Activated naive CD4-positive, alpha-beta T cell treated with anti-CD3 and anti-CD28 coated beads, Interleukin-2, amount 50 U/mL, for 16 hours (primary cell): Measurements from ENCODE around the gene LRP3.

Experiments
- DNase-seq: peaks from one replicate; pipeline ENCODE4 v3.0.0-alpha.2; 2020

The LRP3 gene

GRCh38 chr19:33240181-33240771 is 46.1 kb downstream of the LRP3 start:
- no peak for DNase-seq

DNA sequence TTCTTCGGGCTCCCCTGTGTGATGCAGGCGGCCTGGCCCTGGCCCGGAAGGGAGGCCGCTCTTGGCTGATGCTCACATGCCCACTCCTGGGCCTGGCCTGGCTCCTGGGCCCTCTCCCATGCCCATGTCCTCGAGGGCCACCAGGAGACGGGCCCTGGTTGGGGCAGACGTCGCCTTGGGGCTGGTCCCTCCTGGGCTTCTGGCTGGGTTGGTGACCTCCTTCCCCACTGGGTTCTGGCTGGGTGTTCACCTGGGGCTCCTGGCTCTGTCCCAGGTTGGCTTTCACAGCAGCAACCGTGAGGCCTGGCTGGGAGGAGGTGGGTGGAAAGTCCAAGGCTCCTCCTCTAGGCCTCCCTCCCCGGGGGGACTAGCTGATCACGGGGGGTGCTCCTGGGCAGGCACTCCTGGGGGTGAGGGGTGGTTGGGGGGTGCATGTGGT is 47.0 kb downstream of the LRP3 start:
- DNase-seq, result no peak

DNA sequence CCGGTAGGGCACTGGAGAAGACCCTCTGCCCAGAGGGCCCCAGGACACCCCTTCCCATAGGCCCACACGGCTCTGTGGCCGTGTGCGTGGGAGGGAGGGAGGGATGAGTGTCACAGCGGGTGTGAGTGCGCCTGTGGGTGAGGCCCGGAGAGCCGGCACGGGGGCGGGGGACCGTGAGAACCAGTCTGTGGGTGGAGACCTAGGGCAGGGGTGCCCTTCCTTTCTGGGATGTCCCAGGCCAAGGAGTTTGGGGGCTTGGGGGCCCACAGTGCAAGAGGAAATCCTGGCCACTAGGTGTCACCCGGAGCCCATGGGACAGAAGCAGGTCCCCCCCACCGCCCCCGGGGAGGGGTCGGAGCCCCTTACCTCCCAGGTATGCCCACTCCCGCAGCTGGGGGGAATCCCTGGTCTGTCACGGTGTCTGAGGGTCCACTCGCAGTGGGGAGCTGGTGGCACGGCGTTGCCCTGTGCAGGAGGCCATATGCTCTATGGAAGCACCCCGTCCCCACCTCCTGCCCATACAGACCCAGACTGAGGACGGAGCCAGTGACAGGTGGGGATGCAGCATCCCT is 47.5 kb downstream of the LRP3 start:
- DNase-seq, result no peak

DNA sequence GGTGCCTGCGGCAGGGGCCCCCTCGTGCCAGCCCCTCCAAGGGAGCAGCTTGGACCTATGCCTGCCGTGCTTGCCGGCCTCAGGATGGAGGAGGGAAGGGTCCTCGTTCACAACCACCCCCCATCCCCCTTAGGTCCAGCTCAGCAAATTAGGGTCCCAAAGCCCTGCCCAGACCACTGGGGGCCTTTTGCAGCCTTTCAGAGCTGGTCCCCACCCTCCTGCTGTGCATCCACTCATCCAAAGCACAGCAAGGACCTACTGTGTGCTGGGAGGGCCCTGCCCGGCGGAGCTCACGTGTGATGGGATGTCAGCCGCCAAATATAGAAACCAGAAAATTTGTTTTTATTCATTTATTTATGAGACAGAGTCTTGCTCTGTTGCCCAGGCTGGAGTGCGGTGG is 48.0 kb downstream of the LRP3 start:
- no peak for DNase-seq

- DNase-seq, result no peak
Measured at GRCh38 chr19:33242911-33243310, 48.8 kb downstream of the LRP3 start.

DNA sequence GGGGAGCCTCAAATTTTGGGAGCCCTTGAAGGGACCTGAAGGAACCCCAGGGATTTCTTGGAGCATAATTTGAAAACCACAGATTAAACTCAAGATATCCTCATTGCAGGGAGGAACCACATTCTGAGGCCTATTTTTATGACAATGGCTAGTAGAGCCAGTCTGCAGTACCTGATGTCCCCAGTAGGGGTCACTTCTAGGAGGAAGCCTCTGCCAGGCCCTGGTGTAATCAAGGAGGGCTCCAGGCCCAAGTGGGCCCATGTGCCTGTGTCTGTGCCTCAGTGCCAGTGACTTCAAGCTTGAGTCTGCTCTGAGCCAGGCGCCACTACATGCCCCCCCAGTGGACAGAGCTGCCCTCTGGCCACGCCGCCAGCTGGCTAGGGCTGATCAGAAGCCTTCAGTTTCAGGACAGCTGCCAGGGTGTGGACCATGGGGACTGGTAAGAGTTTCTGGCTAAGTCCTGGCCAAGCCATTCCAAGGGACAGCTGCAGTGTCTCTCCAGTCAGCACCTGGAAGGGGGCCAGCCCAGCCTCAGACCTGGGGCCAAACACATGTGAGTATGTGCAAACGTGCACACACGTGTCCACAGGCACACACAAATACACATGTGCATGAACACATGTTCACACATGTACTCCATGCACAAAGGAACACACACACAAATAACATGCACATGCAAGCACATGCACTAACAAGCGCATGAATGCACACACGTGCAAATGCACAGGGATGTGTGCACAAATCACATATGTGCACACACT is 52.0 kb downstream of the LRP3 start:
- DNase-seq, result no peak

DNA sequence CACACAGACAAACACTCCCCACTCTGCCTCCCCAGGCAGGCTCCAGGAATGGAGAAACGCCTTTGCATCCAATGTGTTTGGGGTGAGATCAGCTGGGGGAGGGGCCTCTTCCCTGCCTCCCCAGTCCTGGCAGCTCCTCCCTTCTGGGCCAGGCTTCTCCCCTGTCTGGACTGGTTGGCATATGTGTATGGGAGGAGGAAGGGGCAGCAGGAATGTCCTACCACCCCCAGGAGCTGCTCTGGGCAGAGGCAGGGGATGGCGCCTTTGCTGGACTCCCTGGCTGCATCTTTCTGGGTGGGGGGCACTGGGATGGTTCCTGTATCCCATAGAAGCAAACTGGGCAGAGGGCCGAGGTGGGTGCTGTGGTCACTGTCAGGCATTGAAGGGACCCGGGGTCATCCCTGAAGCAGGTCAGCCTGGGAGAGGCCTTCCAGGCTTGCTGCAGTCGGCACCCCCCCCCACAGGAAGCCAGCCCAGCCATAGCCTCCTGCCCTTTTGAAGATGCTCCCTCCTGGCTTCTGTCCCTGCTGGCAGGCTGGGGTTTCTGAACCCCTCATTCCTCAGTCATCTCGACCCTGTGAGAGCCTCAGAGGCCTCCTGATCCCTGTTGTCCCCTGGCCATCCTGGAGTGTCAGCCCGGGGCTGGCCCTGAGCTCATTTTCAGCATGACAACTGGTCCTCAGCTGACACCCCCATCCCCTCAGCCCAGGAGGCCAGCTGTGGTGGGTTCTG is 52.7 kb downstream of the LRP3 start:
- no peak for DNase-seq

DNA sequence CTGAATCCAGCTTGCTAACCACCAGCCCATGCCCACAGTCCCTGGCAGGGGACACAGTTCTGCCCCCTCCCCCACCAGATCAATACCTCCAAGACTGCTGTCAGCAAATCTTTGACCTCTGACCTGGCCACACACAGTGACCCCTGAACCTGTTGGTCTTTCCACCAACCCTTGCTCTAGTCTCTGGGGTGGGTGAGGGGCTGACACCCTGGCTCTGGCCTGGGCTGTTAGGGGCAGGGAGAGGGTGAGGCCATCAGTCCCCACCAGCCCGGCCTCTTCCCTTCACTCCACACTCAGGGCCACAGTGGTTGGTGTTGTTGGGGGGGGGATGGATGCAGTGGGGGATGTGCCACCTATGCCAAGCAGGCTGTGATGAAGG is 53.3 kb downstream of the LRP3 start:
- DNase-seq, result no peak

DNA sequence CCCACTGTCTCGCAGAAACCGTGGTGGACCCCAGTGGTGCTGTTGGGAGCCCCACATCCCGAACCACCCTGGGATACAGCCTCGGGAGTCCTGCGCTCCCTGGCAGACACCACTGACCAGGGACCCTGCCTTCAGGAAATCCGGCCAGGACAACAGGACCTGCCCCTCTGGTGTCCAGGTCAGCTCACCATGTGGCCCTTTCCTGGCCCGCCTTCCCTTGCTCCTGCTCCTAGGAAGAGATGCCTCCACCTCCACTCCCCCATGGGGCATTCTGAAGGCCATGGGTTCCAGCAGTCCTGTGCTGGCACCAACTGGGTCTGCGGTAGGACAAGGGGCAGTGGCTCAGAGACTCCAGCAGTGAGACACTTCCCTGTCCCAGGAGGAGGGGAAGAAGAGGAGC is 54.0 kb downstream of the LRP3 start:
- DNase-seq, result no peak

DNA sequence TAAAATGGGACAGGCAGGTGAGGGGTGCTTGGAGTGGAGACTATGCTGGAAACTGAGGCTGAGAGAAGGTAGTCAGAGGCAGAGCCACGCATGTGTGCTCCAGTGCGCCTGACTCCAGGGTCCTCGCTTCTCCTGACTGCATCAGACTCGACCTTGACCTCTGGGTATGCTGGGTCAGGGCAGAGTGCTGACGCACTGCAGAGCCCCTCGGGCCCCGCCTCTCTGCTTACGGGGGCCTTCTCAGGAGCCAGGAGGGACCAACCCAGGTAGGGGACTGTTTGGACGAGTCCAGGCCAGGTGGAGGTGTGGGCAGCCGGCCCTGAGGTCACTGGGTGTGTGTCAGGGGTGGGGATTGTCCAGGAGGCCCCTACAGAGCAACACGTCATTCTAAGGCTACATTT is 54.4 kb downstream of the LRP3 start:
- DNase-seq, result no peak

- no peak for DNase-seq
Measured at GRCh38 chr19:33248954-33249613, 55.0 kb downstream of the LRP3 start.

- DNase-seq, result no peak
Measured at GRCh38 chr19:33249740-33250366, 55.7 kb downstream of the LRP3 start.

DNA sequence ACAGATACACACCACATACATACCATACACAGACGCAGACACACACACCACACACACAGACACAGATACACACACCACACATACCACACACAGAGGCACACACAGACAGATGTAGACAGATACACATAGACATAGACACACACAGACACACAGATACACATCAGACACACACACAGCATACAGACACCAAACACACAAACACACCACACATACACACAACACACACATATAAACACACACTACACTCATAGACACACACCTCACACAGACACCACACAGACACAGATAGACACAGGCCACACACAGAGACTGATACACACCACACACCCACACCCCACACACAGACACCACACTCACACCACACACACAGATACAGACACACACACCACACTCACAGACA is 56.4 kb downstream of the LRP3 start:
- DNase-seq, result no peak

- no peak for DNase-seq
Measured at GRCh38 chr19:33251076-33251475, 56.9 kb downstream of the LRP3 start.

- DNase-seq, result no peak
Measured at GRCh38 chr19:33251526-33252090, 57.5 kb downstream of the LRP3 start.

DNA sequence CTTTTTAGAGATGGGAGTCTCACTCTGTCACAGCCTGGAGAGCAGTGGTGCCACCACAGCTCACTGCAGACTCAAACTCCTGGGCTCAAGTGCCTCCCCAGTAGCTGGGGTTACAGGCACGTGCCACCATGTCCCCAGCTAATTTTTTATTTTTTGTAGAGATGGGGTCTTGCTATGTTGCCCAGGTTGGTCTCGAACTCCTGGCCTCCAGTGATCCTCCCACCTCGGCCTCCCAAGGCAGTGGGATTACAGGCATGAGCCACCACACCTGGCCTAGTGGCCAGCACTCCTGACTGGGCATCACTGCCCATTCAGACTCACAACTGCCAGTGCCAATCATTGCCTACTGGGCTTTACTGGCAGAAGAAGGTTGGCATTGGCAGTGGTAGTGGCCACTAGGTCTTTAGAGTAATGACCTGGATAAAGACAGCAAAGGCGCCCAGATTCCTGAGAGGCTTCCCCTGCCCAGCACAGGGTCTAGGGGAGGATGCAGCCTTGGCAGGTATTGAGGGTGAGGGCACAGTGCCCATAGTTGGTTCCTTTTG is 58.4 kb downstream of the LRP3 start:
- DNase-seq, result no peak

- no peak for DNase-seq
Measured at GRCh38 chr19:33252971-33253370, 58.8 kb downstream of the LRP3 start.

GRCh38 chr19:33254245-33254824 is 60.2 kb downstream of the LRP3 start:
- DNase-seq, result no peak

GRCh38 chr19:33255781-33256180 is 61.7 kb downstream of the LRP3 start:
- DNase-seq, result no peak

GRCh38 chr19:33256261-33256660 is 62.1 kb downstream of the LRP3 start:
- DNase-seq, result no peak

DNA sequence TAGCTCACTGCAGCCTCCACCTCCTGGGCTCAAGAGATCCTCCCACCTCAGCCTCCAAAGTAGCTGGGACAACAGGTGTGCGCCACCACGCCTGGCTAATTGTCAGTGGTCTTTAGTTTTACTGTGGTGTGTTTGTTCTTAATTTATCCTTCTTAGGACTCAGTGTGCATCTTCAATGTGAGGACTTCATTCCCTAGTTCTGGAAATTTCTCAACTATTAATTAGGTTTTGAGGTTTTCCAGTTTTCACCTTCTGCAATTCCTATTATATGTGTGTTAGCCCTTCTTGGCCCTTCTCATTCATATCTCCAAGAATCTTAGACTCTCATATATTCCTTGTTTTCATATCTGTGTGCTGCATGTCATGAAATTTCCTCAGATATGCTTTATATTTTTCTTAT is 63.7 kb downstream of the LRP3 start:
- DNase-seq, result no peak
